ENCODE results near the gene ANKRD11. TPM values are rescaled to one million over a fixed set of nuclear protein-coding genes. Genes with fewer than 3 reads are reported as not detected.
"Not testable (repeated sequence)": the region's sequence is repeated elsewhere in the genome, so short reads cannot be mapped to it uniquely, and the experiment has no call there.

Gene ANKRD11
- total RNA-seq, 4 donors from 2014 or later = 75.6 to 183 (median 108) TPM

DNA sequence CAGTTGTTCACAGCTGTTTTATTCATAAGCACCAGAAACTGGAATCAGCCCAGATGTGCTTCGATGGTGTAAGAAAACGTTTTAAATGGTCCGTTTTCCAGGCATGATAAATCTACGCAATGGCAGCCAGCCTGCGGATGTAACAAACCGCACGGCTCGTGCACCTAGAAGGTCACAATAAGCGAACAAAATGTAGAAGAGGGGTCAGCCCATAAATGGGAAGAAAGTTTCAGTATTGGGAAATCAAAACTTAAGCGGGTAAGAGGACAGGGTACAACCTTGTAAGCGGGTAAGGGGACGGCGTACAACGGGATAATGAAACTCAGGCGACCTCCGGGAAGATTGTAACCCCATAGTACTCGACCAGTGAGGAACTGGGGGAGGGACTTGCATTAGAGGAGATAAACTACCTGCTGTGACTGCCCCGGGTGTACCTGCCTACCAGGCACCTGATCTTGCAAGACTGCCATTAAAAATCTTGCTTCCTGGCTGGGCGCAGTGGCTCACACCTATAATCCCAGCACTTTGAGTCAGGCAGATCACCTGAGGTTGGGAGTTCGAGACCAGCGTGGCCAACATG lies 66.6 kb downstream of the ANKRD11 start:
- TF ChIP-seq POLR2A (IDR thresholded peaks at IDR 0.05) = no peak
- TF ChIP-seq, protein P1, sequence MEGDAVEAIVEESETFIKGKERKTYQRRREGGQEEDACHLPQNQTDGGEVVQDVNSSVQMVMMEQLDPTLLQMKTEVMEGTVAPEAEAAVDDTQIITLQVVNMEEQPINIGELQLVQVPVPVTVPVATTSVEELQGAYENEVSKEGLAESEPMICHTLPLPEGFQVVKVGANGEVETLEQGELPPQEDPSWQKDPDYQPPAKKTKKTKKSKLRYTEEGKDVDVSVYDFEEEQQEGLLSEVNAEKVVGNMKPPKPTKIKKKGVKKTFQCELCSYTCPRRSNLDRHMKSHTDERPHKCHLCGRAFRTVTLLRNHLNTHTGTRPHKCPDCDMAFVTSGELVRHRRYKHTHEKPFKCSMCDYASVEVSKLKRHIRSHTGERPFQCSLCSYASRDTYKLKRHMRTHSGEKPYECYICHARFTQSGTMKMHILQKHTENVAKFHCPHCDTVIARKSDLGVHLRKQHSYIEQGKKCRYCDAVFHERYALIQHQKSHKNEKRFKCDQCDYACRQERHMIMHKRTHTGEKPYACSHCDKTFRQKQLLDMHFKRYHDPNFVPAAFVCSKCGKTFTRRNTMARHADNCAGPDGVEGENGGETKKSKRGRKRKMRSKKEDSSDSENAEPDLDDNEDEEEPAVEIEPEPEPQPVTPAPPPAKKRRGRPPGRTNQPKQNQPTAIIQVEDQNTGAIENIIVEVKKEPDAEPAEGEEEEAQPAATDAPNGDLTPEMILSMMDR (IDR thresholded peaks at IDR 0.05) = no peak
- intact Hi-C loops (cut with DNase I; ENCODE audit: low total_unique reads) = no loop called here
- DNase-seq (ENCODE audit: low spot score in 2 of 2) = no peak
- no peak overlapping the region for H3K4me3 ChIP-seq (ENCODE audit: low read depth, poor library complexity, severe bottlenecking)
- 82 to 87% methylated on average over 21 of the region's 21 CpGs for WGBS, 2 donors

DNA sequence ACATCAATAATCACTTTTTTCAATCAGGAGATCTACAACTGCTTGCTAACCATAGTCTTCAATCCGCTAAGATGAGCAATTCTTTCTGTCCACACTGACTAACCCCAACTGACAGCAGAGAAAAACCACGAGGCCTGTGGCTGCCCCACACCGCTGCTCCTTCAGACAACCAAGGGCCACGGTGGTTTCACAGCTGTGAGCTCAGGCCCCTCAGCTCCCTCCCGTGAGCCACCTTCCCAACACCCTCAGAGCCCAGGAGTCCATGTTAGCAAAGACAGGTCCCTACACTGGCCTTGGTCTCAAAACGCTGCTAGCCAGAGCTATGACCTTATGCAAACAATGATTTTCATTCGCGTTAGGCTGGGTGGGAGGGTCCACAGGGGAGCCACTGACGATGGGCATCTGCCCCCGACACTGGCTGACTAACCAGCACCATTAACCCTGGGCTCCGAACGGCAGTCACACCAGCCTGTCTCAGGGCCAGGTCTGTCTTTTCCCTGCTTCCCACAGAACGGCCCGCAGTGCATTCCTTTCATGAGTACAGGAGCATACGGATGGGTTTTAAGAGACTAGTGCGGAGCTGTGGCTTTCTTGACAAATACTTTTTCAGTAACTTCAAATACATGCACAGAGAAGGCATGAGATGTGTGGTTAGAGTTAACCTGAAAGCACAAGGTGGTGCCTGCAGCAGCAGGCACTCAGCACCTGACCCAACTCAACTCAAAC lies 67.3 kb downstream of the ANKRD11 start:
- intact Hi-C loops (cut with DNase I; ENCODE audit: low total_unique reads) = no loop called here
- DNase-seq (ENCODE audit: low spot score in 2 of 2) = no peak
- no peak overlapping the region for H3K4me3 ChIP-seq (ENCODE audit: low read depth, poor library complexity, severe bottlenecking)
- TF ChIP-seq, protein P1 (IDR thresholded peaks at IDR 0.05) = no peak
- no peak for TF ChIP-seq POLR2A (IDR thresholded peaks at IDR 0.05)
- WGBS, 2 donors = 58 to 64% methylated on average over 16 of the region's 16 CpGs

DNA sequence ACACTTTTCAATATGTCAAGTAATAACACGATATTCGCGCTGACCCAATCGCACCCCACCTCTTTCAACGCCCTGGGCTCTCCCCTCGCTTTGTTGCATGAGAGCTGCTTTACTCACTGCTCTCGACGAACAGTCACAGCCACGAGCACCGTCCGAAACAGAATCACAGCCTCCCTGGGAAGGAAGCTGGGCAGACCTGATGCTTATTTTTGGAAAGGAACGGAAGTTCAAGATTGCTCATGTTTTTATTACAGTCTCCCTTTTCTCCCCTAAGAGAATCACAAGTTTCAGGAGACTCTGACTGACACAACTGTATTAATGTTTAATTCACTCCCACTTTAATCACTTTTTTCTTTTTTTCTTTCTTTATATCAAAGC lies 67.8 kb downstream of the ANKRD11 start:
- DNase-seq (ENCODE audit: low spot score in 2 of 2) = no peak
- no peak overlapping the region for H3K4me3 ChIP-seq (ENCODE audit: low read depth, poor library complexity, severe bottlenecking)
- WGBS, 2 donors = 75 to 76% methylated on average over 12 of the region's 12 CpGs
- intact Hi-C loops (cut with DNase I; ENCODE audit: low total_unique reads) = no loop called here
- no peak for TF ChIP-seq POLR2A (IDR thresholded peaks at IDR 0.05)
- TF ChIP-seq, protein P1 (IDR thresholded peaks at IDR 0.05) = no peak

DNA sequence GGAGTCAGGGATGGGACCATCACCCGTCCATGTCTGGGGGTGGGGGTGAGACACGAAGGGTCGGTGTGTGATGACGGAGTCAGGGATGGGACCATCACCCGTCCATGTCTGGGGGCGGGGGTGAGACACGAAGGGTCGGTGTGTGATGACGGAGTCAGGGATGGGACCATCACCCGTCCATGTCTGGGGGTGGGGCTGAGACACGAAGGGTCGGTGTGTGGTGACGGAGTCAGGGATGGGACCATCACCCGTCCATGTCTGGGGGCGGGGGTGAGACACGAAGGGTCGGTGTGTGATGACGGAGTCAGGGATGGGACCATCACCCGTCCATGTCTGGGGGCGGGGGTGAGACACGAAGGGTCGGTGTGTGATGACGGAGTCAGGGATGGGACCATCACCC lies 69.1 kb downstream of the ANKRD11 start:
- DNase-seq (ENCODE audit: low spot score in 2 of 2); intact Hi-C loops (cut with DNase I; ENCODE audit: low total_unique reads): not testable (repeated sequence)
- WGBS, 2 donors = 97% methylated on average over 13 of the region's 23 CpGs; no CpG with 5 or more reads in 1 of the 2 donors

DNA sequence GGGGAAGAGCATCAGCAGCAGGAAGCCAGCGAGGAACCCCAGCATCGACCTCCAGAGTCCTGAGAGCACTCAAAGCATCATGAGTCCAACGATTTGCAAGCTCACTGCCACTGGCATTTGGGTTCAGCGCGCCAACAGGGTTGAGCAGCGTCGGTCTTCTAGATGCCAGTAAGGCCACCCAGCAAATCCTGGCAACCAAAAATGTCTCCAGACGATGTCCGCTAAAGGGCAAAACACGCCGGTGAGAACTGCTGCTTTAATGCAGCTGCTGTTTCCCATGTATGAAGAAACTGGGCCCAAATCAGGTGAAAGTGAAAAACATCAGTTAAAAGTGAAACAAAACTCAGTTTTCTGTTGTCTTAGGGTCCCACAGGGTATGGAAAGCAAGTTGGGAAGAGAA lies 70.2 kb downstream of the ANKRD11 start:
- intact Hi-C loops (cut with DNase I; ENCODE audit: low total_unique reads) = no loop called here
- H3K4me3 ChIP-seq (ENCODE audit: low read depth, poor library complexity, severe bottlenecking) = no peak overlapping the region
- WGBS, 2 donors = 76 to 80% methylated on average over 11 of the region's 11 CpGs
- TF ChIP-seq, protein P1 (IDR thresholded peaks at IDR 0.05) = no peak
- TF ChIP-seq POLR2A (IDR thresholded peaks at IDR 0.05) = no peak
- no peak for DNase-seq (ENCODE audit: low spot score in 2 of 2)

More for the DNA sequence above, 69.1 kb downstream of the ANKRD11 start:
- not testable (repeated sequence) for H3K4me3 ChIP-seq (ENCODE audit: low read depth, poor library complexity, severe bottlenecking)

DNA sequence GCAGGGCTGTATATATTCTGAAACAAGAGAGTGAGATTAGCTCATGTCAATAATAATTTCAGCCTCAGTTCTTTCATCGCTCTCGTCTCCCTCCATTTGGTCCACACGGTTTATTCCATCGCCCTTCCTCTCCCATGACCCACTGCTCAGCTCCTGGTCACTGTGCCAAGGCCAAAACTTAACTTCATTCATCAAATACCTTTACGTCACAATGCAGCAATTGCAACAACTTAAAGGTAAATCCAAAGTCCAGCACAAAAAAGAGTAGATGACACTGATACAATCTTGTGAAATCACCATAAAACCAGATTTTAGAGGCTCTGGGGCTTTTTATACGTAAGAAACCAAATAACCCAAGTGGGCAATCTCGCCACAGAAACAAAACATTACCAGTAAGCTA lies 72.0 kb downstream of the ANKRD11 start:
- DNase-seq (ENCODE audit: low spot score in 2 of 2) = no peak
- intact Hi-C loops (cut with DNase I; ENCODE audit: low total_unique reads) = no loop called here
- H3K4me3 ChIP-seq (ENCODE audit: low read depth, poor library complexity, severe bottlenecking) = no peak overlapping the region
- 91 to 96% methylated on average over 7 of the region's 7 CpGs for WGBS, 2 donors
- TF ChIP-seq, protein P1 (IDR thresholded peaks at IDR 0.05) = no peak
- no peak for TF ChIP-seq POLR2A (IDR thresholded peaks at IDR 0.05)
